ENCODE measurements around the gene SLC16A3.

The SLC16A3 gene

GRCh38 chr17:82231562-82232321 is 2.9 kb downstream of the SLC16A3 start:
- peak overlapping the region; percentile 80 for H3K4me3 ChIP-seq (ENCODE audit: low read depth, low read length)

GRCh38 chr17:82232322-82232820 is 3.5 kb downstream of the SLC16A3 start:
- H3K79me2 ChIP-seq (ENCODE audit: control insufficient read depth, insufficient read depth, low read length, unreplicated experiment) = peaks cover 94% of the 10 kb centered on the region
- H3K4me1 ChIP-seq (ENCODE audit: control insufficient read depth, insufficient read depth, low read length, unreplicated experiment) = peaks cover 40% of the 10 kb centered on the region
- H3K4me3 ChIP-seq (ENCODE audit: low read depth, low read length) = peak overlapping the region; percentile 80
- H3K36me3 ChIP-seq (ENCODE audit: insufficient read depth, low read length) = peaks cover 19% of the 10 kb centered on the region; the same call in 1 of the 2 replicates
- no peak overlapping the region for H3K27ac ChIP-seq (ENCODE audit: low read depth, low read length)
- no peaks in the 10 kb centered on the region for H3K27me3 ChIP-seq (ENCODE audit: insufficient read depth, low read length)
- H2AFZ ChIP-seq (ENCODE audit: low read length, unreplicated experiment) = no peak overlapping the region

More at GRCh38 chr17:82231562-82232321, 2.9 kb downstream of the SLC16A3 start:
- Histone ChIP-seq H3K4me1 (ENCODE audit: control insufficient read depth, insufficient read depth, low read length, unreplicated experiment) (peaks cover 38% of the 10 kb centered on the region), H2AFZ (ENCODE audit: low read length, unreplicated experiment) (no peak overlapping the region), H3K27ac (ENCODE audit: low read depth, low read length) (peak overlapping the region; percentile 83), H3K36me3 (ENCODE audit: insufficient read depth, low read length) (peaks cover 16% of the 10 kb centered on the region; the same call in 1 of the 2 replicates), H3K79me2 (ENCODE audit: control insufficient read depth, insufficient read depth, low read length, unreplicated experiment) (peaks cover 88% of the 10 kb centered on the region), H3K27me3 (ENCODE audit: insufficient read depth, low read length) (no peaks in the 10 kb centered on the region)

GRCh38 chr17:82232876-82233785 is 4.3 kb downstream of the SLC16A3 start:
- Histone ChIP-seq H3K36me3 (ENCODE audit: insufficient read depth, low read length) (peaks cover 19% of the 10 kb centered on the region; the same call in 1 of the 2 replicates), H3K79me2 (ENCODE audit: control insufficient read depth, insufficient read depth, low read length, unreplicated experiment) (peaks cover 98% of the 10 kb centered on the region), H3K27ac (ENCODE audit: low read depth, low read length) (no peak overlapping the region), H3K4me3 (ENCODE audit: low read depth, low read length) (no peak overlapping the region), H2AFZ (ENCODE audit: low read length, unreplicated experiment) (no peak overlapping the region), H3K4me1 (ENCODE audit: control insufficient read depth, insufficient read depth, low read length, unreplicated experiment) (peaks cover 45% of the 10 kb centered on the region), H3K27me3 (ENCODE audit: insufficient read depth, low read length) (no peaks in the 10 kb centered on the region)

- H3K4me3 ChIP-seq (ENCODE audit: low read depth, low read length) = no peak overlapping the region
- H3K27ac ChIP-seq (ENCODE audit: low read depth, low read length) = peak overlapping the region; percentile 17; the same call in 1 of the 2 replicates
- peaks cover 94% of the 10 kb centered on the region for H3K79me2 ChIP-seq (ENCODE audit: control insufficient read depth, insufficient read depth, low read length, unreplicated experiment)
- peaks cover 16% of the 10 kb centered on the region; the same call in 1 of the 2 replicates for H3K36me3 ChIP-seq (ENCODE audit: insufficient read depth, low read length)
- H3K27me3 ChIP-seq (ENCODE audit: insufficient read depth, low read length) = no peaks in the 10 kb centered on the region
- H3K4me1 ChIP-seq (ENCODE audit: control insufficient read depth, insufficient read depth, low read length, unreplicated experiment) = peaks cover 54% of the 10 kb centered on the region
- H2AFZ ChIP-seq (ENCODE audit: low read length, unreplicated experiment) = no peak overlapping the region
Measured at GRCh38 chr17:82234211-82235055, 5.6 kb downstream of the SLC16A3 start.

- Histone ChIP-seq H3K4me3 (ENCODE audit: low read depth, low read length) (no peak overlapping the region), H3K79me2 (ENCODE audit: control insufficient read depth, insufficient read depth, low read length, unreplicated experiment) (peaks cover 86% of the 10 kb centered on the region), H3K4me1 (ENCODE audit: control insufficient read depth, insufficient read depth, low read length, unreplicated experiment) (peaks cover 62% of the 10 kb centered on the region), H3K27ac (ENCODE audit: low read depth, low read length) (0 out of 2 replicates have a peak overlapping the region, but pooled peaks have one; percentile 17), H3K27me3 (ENCODE audit: insufficient read depth, low read length) (no peaks in the 10 kb centered on the region), H2AFZ (ENCODE audit: low read length, unreplicated experiment) (no peak overlapping the region), H3K36me3 (ENCODE audit: insufficient read depth, low read length) (peaks cover 12% of the 10 kb centered on the region; the same call in 1 of the 2 replicates)
Measured at GRCh38 chr17:82235056-82235774, 6.4 kb downstream of the SLC16A3 start.

- Histone ChIP-seq H3K4me1 (ENCODE audit: control insufficient read depth, insufficient read depth, low read length, unreplicated experiment) (peaks cover 67% of the 10 kb centered on the region), H3K4me3 (ENCODE audit: low read depth, low read length) (no peak overlapping the region), H3K27ac (ENCODE audit: low read depth, low read length) (peak overlapping the region; percentile 34; the same call in 1 of the 2 replicates), H3K79me2 (ENCODE audit: control insufficient read depth, insufficient read depth, low read length, unreplicated experiment) (peaks cover 84% of the 10 kb centered on the region), H2AFZ (ENCODE audit: low read length, unreplicated experiment) (no peak overlapping the region), H3K27me3 (ENCODE audit: insufficient read depth, low read length) (no peaks in the 10 kb centered on the region), H3K36me3 (ENCODE audit: insufficient read depth, low read length) (peaks cover 12% of the 10 kb centered on the region; the same call in 1 of the 2 replicates)
Measured at GRCh38 chr17:82235775-82236141, 6.9 kb downstream of the SLC16A3 start.

GRCh38 chr17:82236142-82236971 is 7.5 kb downstream of the SLC16A3 start:
- H3K4me1 ChIP-seq (ENCODE audit: control insufficient read depth, insufficient read depth, low read length, unreplicated experiment) = peaks cover 73% of the 10 kb centered on the region
- H3K36me3 ChIP-seq (ENCODE audit: insufficient read depth, low read length) = peaks cover 12% of the 10 kb centered on the region; the same call in 1 of the 2 replicates
- H3K27ac ChIP-seq (ENCODE audit: low read depth, low read length) = peak overlapping the region; percentile 34
- peaks cover 78% of the 10 kb centered on the region for H3K79me2 ChIP-seq (ENCODE audit: control insufficient read depth, insufficient read depth, low read length, unreplicated experiment)
- no peak overlapping the region for H3K4me3 ChIP-seq (ENCODE audit: low read depth, low read length)
- no peak overlapping the region for H2AFZ ChIP-seq (ENCODE audit: low read length, unreplicated experiment)
- H3K27me3 ChIP-seq (ENCODE audit: insufficient read depth, low read length) = no peaks in the 10 kb centered on the region

GRCh38 chr17:82237083-82237745 is 8.4 kb downstream of the SLC16A3 start:
- Histone ChIP-seq H3K79me2 (ENCODE audit: control insufficient read depth, insufficient read depth, low read length, unreplicated experiment) (peaks cover 70% of the 10 kb centered on the region), H3K4me1 (ENCODE audit: control insufficient read depth, insufficient read depth, low read length, unreplicated experiment) (peaks cover 79% of the 10 kb centered on the region), H3K36me3 (ENCODE audit: insufficient read depth, low read length) (peaks cover 12% of the 10 kb centered on the region; the same call in 1 of the 2 replicates)

More at GRCh38 chr17:82237083-82237745, 8.4 kb downstream of the SLC16A3 start:
- Histone ChIP-seq H3K27me3 (ENCODE audit: insufficient read depth, low read length) (no peaks in the 10 kb centered on the region), H3K27ac (ENCODE audit: low read depth, low read length) (no peak overlapping the region), H3K4me3 (ENCODE audit: low read depth, low read length) (no peak overlapping the region), H2AFZ (ENCODE audit: low read length, unreplicated experiment) (no peak overlapping the region)

Data from ACC112 (cell line).